Colonic mucosa (tissue), 4 donors: ENCODE measurements around the gene NECAB3. TPM values are rescaled to one million over a fixed set of nuclear protein-coding genes. Genes with fewer than 3 reads are reported as not detected.
"Not testable (repeated sequence)": the region's sequence is repeated elsewhere in the genome, so short reads cannot be mapped to it uniquely, and the experiment has no call there.

ENCODE experiments used
- DNase-seq: peaks from one replicate; pipeline ENCODE4 v3.0.0-alpha.2; 2020
- H3K27ac ChIP-seq: fragments of 200-600 bp; one replicate; pipeline ENCODE4 v1.8.0; 2021
- H3K27me3 ChIP-seq: fragments of 200-600 bp; one replicate; pipeline ENCODE4 v1.8.0; 2021
- H3K36me3 ChIP-seq: fragments of 200-600 bp; one replicate; pipeline ENCODE4 v1.8.0; 2021
- H3K4me1 ChIP-seq: fragments of 200-600 bp; one replicate; pipeline ENCODE4 v1.8.0; 2021; ENCODE audit warnings: mild to moderate bottlenecking
- H3K4me3 ChIP-seq: fragments of 200-600 bp; one replicate; pipeline ENCODE4 v1.8.0; 2021
- H3K9ac ChIP-seq, 2 donors: one replicate each; pipeline ENCODE4 v1.7.0; 2013; ENCODE audit warnings: control low read depth in 2 of 2, low read depth in 2 of 2, low read length in 2 of 2
- H3K9me3 ChIP-seq: fragments of 200-600 bp; one replicate; pipeline ENCODE4 v1.8.0; 2021
- intact Hi-C: fragments of 100-400 bp; cut with DNase I; formaldehyde crosslinking; loops from one replicate; pipeline ENCODE4 v1.14.1; 2022
- total RNA-seq, 2 donors: library from RNA; stranded (reverse); fragmentation: NEBNext Ultra II Directional in 1 of 2; extraction: Animal tissue kit (Norgen Biotek cat#: 25700) in 1 of 2; gene quantifications; one replicate each; pipeline ENCODE4 v1.2.1, GENCODE V29; 2021
- TF ChIP-seq, protein P1 (sequence below): fragments of 200-600 bp; IDR thresholded peaks from one replicate; pipeline ENCODE4 v1.8.0; 2022; ENCODE audit warnings: antibody characterized with exemption, mild to moderate bottlenecking
- donor health status: healthy.
- donor health status: DM: no; HTN: no; CAD: no.
- donor health status: DM: no; HTN: no; CAD: no.

Gene NECAB3
- total RNA-seq, 2 donors from 2014 or later = 30.3 to 61.3 TPM

DNA sequence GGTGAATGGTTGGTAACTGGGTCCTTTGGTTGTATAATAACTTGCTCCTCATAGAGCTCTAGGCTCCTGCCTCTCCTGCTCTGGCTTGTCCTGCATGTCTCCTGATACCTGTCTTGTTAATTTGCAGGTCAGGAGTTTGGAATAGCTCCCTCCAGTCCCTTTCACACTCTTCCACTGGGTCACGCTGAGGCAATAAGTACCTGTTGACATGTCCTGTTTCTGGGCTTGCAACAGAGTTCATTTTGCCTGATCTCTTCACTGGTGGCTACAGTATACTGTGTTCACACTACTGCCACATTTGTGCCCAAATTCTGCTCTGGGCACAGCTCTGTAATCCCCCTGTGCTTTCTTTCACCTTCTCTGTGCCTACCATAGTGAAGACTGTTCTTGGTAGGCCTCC is 37.5 kb downstream of the NECAB3 start:
- H3K36me3 ChIP-seq = peaks cover 7% of the 10 kb centered on the region

DNA sequence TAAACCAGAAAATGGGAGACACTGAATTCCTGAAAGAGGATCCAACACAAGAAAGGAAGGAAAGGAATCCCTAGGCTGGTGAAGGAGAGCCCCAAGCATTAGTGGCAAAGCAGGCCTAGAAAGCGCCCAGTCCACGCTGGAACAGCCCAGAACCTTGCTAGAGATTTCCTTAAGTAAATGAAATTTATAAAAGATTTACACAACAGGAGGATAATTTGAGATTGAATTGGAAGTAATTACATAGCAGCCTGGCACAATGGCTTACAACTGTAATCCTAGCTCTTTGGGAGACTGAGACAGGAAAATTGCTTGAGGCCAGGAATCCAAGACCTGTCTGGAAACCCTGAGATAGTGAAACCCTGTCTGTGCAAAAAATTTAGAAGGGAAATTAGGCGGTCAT is 38.9 kb downstream of the NECAB3 start:
- intact Hi-C loops = no loop called here
- Histone ChIP-seq H3K36me3 (peaks cover 7% of the 10 kb centered on the region), H3K4me1 (no peaks in the 10 kb centered on the region), H3K9me3 (no peaks in the 10 kb centered on the region), H3K27me3 (no peaks in the 10 kb centered on the region), H3K9ac (no peak overlapping the region), H3K4me3 (no peak overlapping the region), H3K27ac (no peak overlapping the region)
- TF ChIP-seq, protein P1, sequence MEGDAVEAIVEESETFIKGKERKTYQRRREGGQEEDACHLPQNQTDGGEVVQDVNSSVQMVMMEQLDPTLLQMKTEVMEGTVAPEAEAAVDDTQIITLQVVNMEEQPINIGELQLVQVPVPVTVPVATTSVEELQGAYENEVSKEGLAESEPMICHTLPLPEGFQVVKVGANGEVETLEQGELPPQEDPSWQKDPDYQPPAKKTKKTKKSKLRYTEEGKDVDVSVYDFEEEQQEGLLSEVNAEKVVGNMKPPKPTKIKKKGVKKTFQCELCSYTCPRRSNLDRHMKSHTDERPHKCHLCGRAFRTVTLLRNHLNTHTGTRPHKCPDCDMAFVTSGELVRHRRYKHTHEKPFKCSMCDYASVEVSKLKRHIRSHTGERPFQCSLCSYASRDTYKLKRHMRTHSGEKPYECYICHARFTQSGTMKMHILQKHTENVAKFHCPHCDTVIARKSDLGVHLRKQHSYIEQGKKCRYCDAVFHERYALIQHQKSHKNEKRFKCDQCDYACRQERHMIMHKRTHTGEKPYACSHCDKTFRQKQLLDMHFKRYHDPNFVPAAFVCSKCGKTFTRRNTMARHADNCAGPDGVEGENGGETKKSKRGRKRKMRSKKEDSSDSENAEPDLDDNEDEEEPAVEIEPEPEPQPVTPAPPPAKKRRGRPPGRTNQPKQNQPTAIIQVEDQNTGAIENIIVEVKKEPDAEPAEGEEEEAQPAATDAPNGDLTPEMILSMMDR = no peak
- no peak for DNase-seq

More for the DNA sequence above, 37.5 kb downstream of the NECAB3 start:
- intact Hi-C loops = no loop called here
- Histone ChIP-seq H3K4me3 (no peak overlapping the region), H3K27me3 (no peaks in the 10 kb centered on the region), H3K9ac (no peak overlapping the region), H3K27ac (no peak overlapping the region), H3K9me3 (no peaks in the 10 kb centered on the region), H3K4me1 (no peaks in the 10 kb centered on the region)
- TF ChIP-seq, protein P1 = no peak
- DNase-seq = no peak

DNA sequence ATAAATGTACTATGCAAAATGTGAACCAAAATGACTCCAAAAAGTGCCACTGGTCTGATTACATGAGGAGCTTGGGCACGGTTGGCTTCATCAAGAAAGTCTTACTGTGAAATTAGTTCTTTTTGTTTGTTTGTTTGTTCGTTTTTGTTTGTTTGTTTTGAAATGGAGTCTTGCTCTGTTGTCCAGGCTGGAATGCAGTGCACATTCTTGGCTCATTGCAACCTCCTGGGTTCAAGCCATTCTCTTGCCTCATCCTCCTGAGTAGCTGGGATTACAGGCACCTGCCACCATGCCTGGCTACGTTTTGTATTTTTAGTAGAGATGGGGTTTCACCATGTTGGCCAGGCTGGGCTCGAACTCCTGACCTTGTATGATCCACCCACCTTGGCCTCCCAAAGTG is 42.3 kb downstream of the NECAB3 start:
- H3K27ac ChIP-seq, H3K4me1 ChIP-seq, intact Hi-C loops, H3K9me3 ChIP-seq, DNase-seq, H3K4me3 ChIP-seq, H3K27me3 ChIP-seq, H3K9ac ChIP-seq, H3K36me3 ChIP-seq: not testable (repeated sequence)

DNA sequence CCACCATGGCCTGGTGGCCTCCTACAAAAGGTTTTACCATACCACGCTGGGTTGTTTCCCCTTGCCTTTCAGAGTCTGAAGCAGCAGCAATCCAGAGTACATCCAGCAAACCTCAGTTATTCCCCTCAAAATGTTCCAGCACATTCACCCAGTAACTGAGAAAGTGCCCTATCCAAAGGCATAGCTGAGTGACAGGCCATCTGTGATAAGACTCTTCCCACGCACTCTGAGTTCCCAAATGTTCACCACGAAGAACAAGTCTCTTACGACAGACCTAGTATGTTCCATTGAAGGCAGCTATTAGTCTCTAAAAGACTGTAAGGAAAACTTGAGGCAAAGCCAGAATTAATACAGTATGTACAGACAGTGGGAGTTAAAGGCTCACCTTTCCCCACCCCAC is 43.7 kb downstream of the NECAB3 start:
- no peaks in the 10 kb centered on the region for H3K4me1 ChIP-seq
- intact Hi-C loops = no loop called here
- H3K9me3 ChIP-seq = no peaks in the 10 kb centered on the region
- H3K4me3 ChIP-seq = no peak overlapping the region
- TF ChIP-seq, protein P1 = no peak
- H3K9ac ChIP-seq = no peak overlapping the region
- H3K27ac ChIP-seq = no peak overlapping the region
- no peaks in the 10 kb centered on the region for H3K27me3 ChIP-seq
- no peak for DNase-seq
- H3K36me3 ChIP-seq = peaks cover 12% of the 10 kb centered on the region

DNA sequence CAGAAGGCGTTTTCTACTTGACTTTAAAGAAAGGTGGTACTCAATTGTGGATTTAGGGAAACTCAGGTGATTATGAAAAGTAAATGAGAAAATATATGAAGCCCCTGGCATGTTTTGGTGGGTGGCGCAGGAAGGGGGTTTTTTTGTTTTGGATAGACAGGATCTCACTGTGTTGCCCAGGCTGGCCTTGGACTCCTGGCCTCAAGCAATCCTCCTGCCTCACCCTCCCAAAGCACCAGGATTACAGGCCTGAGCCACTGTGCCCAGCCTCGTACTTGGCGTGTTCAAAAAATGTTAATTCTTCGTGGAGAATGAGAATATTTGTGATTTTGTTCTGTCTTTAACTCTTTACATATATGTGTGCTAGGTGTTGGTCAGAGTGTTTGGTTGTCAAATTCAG is 44.2 kb downstream of the NECAB3 start:
- H3K27ac ChIP-seq = no peak overlapping the region
- intact Hi-C loops = no loop called here
- TF ChIP-seq, protein P1 = no peak
- no peaks in the 10 kb centered on the region for H3K27me3 ChIP-seq
- DNase-seq = no peak
- no peaks in the 10 kb centered on the region for H3K9me3 ChIP-seq
- no peak overlapping the region for H3K4me3 ChIP-seq
- H3K4me1 ChIP-seq = no peaks in the 10 kb centered on the region
- H3K36me3 ChIP-seq = peaks cover 12% of the 10 kb centered on the region
- no peak overlapping the region for H3K9ac ChIP-seq

DNA sequence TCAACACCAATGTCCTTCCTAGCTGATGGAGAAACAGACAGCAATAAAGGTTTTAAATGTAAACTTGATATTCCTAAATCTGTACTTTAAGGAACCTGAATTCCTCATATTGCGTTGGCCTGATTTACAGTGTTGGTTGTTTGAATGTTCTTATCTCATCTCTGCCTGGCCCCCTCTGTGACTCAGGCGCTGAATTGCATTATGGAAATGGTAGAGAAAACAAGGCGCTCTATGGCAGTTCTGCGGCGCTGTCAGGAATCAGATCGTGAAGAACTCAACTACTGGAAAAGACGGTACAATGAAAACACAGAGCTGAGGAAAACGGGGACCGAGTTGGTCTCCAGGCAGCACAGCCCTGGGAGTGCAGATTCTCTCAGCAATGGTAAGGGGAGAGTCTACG is 44.7 kb downstream of the NECAB3 start:
- Histone ChIP-seq H3K36me3 (peaks cover 12% of the 10 kb centered on the region), H3K4me1 (no peaks in the 10 kb centered on the region), H3K4me3 (no peak overlapping the region), H3K9me3 (no peaks in the 10 kb centered on the region), H3K27me3 (no peaks in the 10 kb centered on the region), H3K27ac (no peak overlapping the region), H3K9ac (no peak overlapping the region)
- no peak for DNase-seq
- intact Hi-C loops = no loop called here
- TF ChIP-seq, protein P1 = no peak
